Body of pancreas (tissue), 4 donors: ENCODE measurements around the gene LGR6. TPM values are rescaled to one million over a fixed set of nuclear protein-coding genes. Genes with fewer than 3 reads are reported as not detected.

ENCODE experiments used
- ATAC-seq: fragments of 150-250 bp; one replicate; pipeline ENCODE4 v1.9.1; 2016
- DNase-seq, 4 donors: peaks; one replicate each; pipeline ENCODE4 v3.0.0-alpha.2; 2019
- H3K27ac ChIP-seq, 4 donors: fragments of 200-600 bp; sonication (generic); 1 replicate in 3 of 4; 2 replicates in 1 of 4; pipeline versions ENCODE4 v1.5.1 to v1.6.1; 2016 to 2019; ENCODE audit warnings: mild to moderate bottlenecking in 1 of 4, mixed read lengths in 1 of 4, moderate library complexity in 1 of 4
- H3K27me3 ChIP-seq, 2 donors: fragments of 200-600 bp; sonication (generic); one replicate each; pipeline ENCODE4 v1.6.0; 2016; ENCODE audit warnings: mild to moderate bottlenecking in 1 of 2
- H3K36me3 ChIP-seq, 2 donors: fragments of 200-600 bp; sonication (generic); replicated peaks in 1 of 2; 2 replicates each; pipeline ENCODE4 v1.5.1; 2016; ENCODE audit warnings: low read depth in 2 of 2; ENCODE audit not compliant: insufficient read depth in 1 of 2
- H3K4me1 ChIP-seq: fragments of 200-600 bp; sonication (generic); one replicate; pipeline ENCODE4 v1.6.0; 2016
- H3K4me3 ChIP-seq, 2 donors: fragments of 200-600 bp; sonication (generic); 1 replicate in 1 of 2; 2 replicates in 1 of 2; pipeline ENCODE4 v1.5.1; 2016 to 2019
- H3K9me3 ChIP-seq, 3 donors: fragments of 200-600 bp; sonication (generic); 1 replicate in 2 of 3; 2 replicates in 1 of 3; pipeline ENCODE4 v1.5.1; 2016
- POLR2A ChIP-seq, 3 donors: fragments of 450-650 bp; IDR thresholded peaks; one replicate each; pipeline ENCODE4 v1.6.1; 2016; ENCODE audit warnings: antibody characterized with exemption in 3 of 3, mild to moderate bottlenecking in 2 of 3
- WGBS, 2 donors: methylation state at CpG; one replicate each; pipeline ENCODE4 v1.1.5; 2017; 5-methylcytosine and 5-hydroxymethylcytosine counted together
- intact Hi-C: fragments of 100-400 bp; cut with DNase I; formaldehyde crosslinking; loops from one replicate; pipeline ENCODE4 v1.15.1; 2023
- total RNA-seq, 2 donors: library from RNA; depleted of rRNA; stranded (reverse); fragments of >200 nt; gene quantifications; one replicate each; pipeline ENCODE4 v1.1.0, GENCODE V29; 2016
- TF ChIP-seq, protein P1 (sequence below), 7 experiments: fragments of 450-650 bp in 4 of 7; fragments of 200-600 bp in 3 of 7; sonication (generic) in 3 of 7; IDR thresholded peaks; one replicate each; pipeline ENCODE4 v1.5.1; 2016 to 2019; ENCODE audit warnings: antibody characterized with exemption in 7 of 7

LGR6 gene
- total RNA-seq, 2 donors from 2014 or later: 0.52 TPM; not detected in 1

DNA sequence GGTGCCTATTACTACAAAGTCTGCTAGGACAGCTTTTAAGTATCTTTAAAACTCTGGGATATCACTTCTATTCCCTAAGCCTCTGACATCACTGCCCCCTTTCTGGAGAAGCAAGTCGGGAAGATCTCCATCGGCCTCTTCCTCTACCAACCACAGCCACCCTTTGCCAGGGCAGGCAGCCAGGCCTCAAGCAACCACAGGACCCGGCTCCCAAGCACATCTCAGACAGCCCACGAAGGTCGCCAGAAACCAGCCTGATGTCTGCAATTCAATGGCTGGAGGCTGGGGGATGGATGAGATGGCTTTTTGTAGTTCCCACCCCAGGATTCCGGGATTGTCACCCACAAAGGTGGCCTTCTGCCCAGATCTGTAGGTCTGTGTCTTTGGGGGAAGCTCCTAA lies 70.7 kb downstream of the LGR6 start:
- Histone ChIP-seq H3K9me3 (no peaks in the 10 kb centered on the region), H3K36me3 (no peaks in the 10 kb centered on the region), H3K4me1 (no peaks in the 10 kb centered on the region), H3K27me3 (no peaks in the 10 kb centered on the region), H3K27ac (no peak overlapping the region), H3K4me3 (no peak overlapping the region)
- no peak for TF ChIP-seq POLR2A (IDR thresholded peaks at IDR 0.05)
- TF ChIP-seq, protein P1, sequence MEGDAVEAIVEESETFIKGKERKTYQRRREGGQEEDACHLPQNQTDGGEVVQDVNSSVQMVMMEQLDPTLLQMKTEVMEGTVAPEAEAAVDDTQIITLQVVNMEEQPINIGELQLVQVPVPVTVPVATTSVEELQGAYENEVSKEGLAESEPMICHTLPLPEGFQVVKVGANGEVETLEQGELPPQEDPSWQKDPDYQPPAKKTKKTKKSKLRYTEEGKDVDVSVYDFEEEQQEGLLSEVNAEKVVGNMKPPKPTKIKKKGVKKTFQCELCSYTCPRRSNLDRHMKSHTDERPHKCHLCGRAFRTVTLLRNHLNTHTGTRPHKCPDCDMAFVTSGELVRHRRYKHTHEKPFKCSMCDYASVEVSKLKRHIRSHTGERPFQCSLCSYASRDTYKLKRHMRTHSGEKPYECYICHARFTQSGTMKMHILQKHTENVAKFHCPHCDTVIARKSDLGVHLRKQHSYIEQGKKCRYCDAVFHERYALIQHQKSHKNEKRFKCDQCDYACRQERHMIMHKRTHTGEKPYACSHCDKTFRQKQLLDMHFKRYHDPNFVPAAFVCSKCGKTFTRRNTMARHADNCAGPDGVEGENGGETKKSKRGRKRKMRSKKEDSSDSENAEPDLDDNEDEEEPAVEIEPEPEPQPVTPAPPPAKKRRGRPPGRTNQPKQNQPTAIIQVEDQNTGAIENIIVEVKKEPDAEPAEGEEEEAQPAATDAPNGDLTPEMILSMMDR (IDR thresholded peaks at IDR 0.05): no peak
- ATAC-seq (no peak), DNase-seq (no peak)
- intact Hi-C loops: no loop called here
- WGBS, 2 donors: 51 to 70% methylated on average over 5 to 6 of the region's 6 CpGs

DNA sequence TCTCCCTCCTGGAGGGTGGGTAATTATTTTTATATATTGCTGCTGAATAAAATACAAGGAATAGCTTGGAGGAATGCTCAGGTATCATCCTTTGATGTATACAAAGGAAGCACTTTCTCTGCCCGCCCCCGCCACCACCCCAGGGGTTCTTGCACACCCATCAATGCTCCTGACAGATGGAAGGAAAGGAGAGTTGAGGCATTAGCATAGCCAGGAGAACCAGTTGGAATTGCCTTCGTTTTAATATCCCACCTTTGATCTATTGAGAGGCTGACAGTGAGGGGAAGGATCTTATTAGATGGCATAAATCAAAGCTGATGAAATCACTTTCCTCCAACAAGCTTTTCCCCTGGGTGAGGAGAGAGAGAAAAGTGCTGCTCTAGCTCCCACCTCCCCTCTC lies 71.1 kb downstream of the LGR6 start:
- Histone ChIP-seq H3K9me3 (no peaks in the 10 kb centered on the region), H3K36me3 (no peaks in the 10 kb centered on the region), H3K4me3 (no peak overlapping the region), H3K27me3 (no peaks in the 10 kb centered on the region), H3K4me1 (no peaks in the 10 kb centered on the region), H3K27ac (no peak overlapping the region)
- TF ChIP-seq POLR2A (IDR thresholded peaks at IDR 0.05): no peak
- TF ChIP-seq, protein P1 (IDR thresholded peaks at IDR 0.05): no peak
- ATAC-seq (no peak), DNase-seq (no peak)
- WGBS, 2 donors: 58% methylated on average over 3 of the region's 3 CpGs
- intact Hi-C loops: no loop called here

DNA sequence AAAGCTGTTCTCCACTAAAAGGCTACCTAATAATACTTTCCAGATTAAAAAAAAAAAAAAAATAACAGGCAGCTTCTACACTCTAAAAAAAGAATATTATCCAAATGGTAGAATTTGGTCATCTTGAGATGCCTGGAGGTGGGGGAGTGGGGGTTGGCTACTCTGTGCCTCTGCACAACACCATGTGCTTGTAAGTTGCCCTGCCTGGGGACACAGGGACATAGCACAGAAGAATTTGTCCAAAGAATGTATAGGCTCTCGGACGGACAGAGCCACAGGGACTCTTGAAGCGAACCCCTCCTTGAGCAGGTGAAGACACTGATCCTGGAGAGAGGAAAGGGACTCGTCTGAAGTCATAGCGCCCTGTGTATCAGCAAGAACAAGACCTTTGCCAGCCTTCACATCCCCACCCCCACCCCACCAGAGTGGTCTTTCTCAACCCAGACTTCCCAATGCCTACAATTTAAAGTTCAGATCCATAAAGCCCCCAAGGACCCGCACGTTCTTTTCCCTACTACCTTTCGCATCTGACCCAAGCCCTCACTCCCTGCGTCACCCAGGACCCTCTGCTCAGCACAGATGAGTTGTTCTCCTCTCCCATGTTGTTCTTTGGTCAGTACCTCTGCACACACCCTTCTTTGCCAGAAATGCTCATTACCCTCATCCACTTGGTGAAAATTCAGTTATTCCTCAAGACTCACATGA lies 72.6 kb downstream of the LGR6 start:
- no peak for TF ChIP-seq POLR2A (IDR thresholded peaks at IDR 0.05)
- H3K36me3 ChIP-seq: no peaks in the 10 kb centered on the region
- intact Hi-C loops: no loop called here
- no peaks in the 10 kb centered on the region for H3K4me1 ChIP-seq
- ATAC-seq: no peak
- no peak overlapping the region for H3K27ac ChIP-seq
- WGBS, 2 donors: 77 to 78% methylated on average over 7 to 9 of the region's 9 CpGs
- no peaks in the 10 kb centered on the region for H3K27me3 ChIP-seq
- H3K4me3 ChIP-seq: no peak overlapping the region
- no peaks in the 10 kb centered on the region for H3K9me3 ChIP-seq
- DNase-seq: no peak

DNA sequence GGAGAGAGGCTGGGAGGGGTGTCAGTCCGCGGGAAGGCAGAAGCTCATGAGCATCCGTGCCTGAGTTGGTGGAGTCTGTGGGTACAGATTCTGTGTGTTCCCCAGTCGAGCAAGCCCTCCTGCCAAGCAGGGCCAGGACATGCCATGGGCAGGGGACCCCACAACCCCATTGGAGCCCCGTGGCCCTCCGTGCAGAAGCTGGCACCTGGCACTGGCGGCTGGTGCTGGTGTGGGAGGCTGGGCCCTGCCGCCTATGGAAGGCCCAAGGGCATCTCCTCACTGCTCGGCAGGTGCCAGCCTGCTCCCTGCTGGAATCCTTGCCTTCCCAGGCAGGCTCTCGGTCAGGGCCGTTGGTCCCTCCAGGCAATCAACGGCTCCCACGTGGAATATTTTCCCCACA lies 74.4 kb downstream of the LGR6 start:
- no peak for TF ChIP-seq POLR2A (IDR thresholded peaks at IDR 0.05)
- TF ChIP-seq, protein P1 (IDR thresholded peaks at IDR 0.05): no peak
- H3K4me3 ChIP-seq: no peak overlapping the region
- ATAC-seq (no peak), DNase-seq (no peak)
- intact Hi-C loops: no loop called here
- H3K36me3 ChIP-seq: no peaks in the 10 kb centered on the region
- H3K9me3 ChIP-seq: no peaks in the 10 kb centered on the region
- no peak overlapping the region for H3K27ac ChIP-seq
- no peaks in the 10 kb centered on the region for H3K27me3 ChIP-seq
- 62 to 75% methylated on average over 12 to 13 of the region's 13 CpGs for WGBS, 2 donors
- no peaks in the 10 kb centered on the region for H3K4me1 ChIP-seq

DNA sequence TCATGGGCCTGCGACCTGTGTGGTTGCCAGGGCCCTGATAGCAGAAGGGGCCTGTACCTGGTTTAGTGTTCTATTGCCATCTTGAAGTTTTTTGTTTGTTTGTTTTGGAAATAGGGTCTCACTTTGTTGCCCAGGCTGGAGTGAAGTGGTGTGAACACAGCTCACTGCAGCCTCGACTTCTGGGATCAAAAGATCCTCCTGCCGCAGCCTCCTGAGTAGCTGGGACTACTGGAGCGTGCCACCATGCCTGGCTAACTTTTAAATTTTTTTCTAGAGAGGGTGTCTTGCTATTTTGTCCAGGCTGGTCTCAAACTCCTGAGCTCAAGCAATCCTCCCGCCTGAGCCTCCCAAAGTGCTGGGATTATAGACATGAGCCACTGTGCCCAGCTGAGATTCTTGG lies 75.2 kb downstream of the LGR6 start:
- Histone ChIP-seq H3K4me3 (no peak overlapping the region), H3K4me1 (no peaks in the 10 kb centered on the region), H3K9me3 (no peaks in the 10 kb centered on the region), H3K27me3 (no peaks in the 10 kb centered on the region), H3K36me3 (no peaks in the 10 kb centered on the region), H3K27ac (no peak overlapping the region)
- TF ChIP-seq, protein P1 (IDR thresholded peaks at IDR 0.05): no peak
- TF ChIP-seq POLR2A (IDR thresholded peaks at IDR 0.05): no peak
- WGBS, 2 donors: 82 to 88% methylated on average over 5 of the region's 5 CpGs
- intact Hi-C loops: no loop called here
- DNase-seq (no peak), ATAC-seq (no peak)
